ENCODE measurements around the gene IL13. TPM values are rescaled to one million over a fixed set of nuclear protein-coding genes. Genes with fewer than 3 reads are reported as not detected.

Gene IL13
- total RNA-seq, 1 donor from 2014 or later: 231 TPM

- DNase-seq: no peak
- H3K9me3 Mint-ChIP-seq: no peaks in the 10 kb centered on the region
- intact Hi-C loops (cut with micrococcal nuclease): loop anchor here (2.0 kb wide), 1 partner anchor 16 kb away; no protein-coding TSS in a partner anchor
- H3K4me1 Mint-ChIP-seq: peaks cover 23% of the 10 kb centered on the region
- H3K27me3 Mint-ChIP-seq: no peaks in the 10 kb centered on the region
- no peak overlapping the region for H3K4me3 Mint-ChIP-seq
- no peak overlapping the region for H3K27ac Mint-ChIP-seq
- H3K36me3 Mint-ChIP-seq (ENCODE audit: low read depth): peaks cover 44% of the 10 kb centered on the region
These were observed 46.9 kb downstream of the IL13 start for GRCh38 chr5:132704875-132705274.

- no peaks in the 10 kb centered on the region for H3K9me3 Mint-ChIP-seq
- no peaks in the 10 kb centered on the region for H3K27me3 Mint-ChIP-seq
- H3K4me1 Mint-ChIP-seq: peaks cover 17% of the 10 kb centered on the region
- intact Hi-C loops (cut with micrococcal nuclease): no loop called here
- no peak overlapping the region for H3K4me3 Mint-ChIP-seq
- DNase-seq: no peak
- H3K27ac Mint-ChIP-seq: no peak overlapping the region
- H3K36me3 Mint-ChIP-seq (ENCODE audit: low read depth): peaks cover 32% of the 10 kb centered on the region
These were observed 50.7 kb downstream of the IL13 start for GRCh38 chr5:132708645-132709044.

Other genes with a start within 250 kb of the IL13 start
- 167 and 181 TPM in 2 replicates for gene IRF1, start 167.4 kb upstream of the IL13 start, total RNA-seq
- 7.0 and 7.1 TPM in 2 replicates for gene IL5, start 114.7 kb upstream of the IL13 start, total RNA-seq
- gene RAD50, start 101.2 kb upstream of the IL13 start, total RNA-seq: 37.4 and 39.5 TPM in 2 replicates
- gene IL4, start 15.8 kb downstream of the IL13 start, total RNA-seq: 20.5 and 21.2 TPM in 2 replicates
- gene KIF3A, start 79.4 kb downstream of the IL13 start, total RNA-seq: 44.2 and 51.9 TPM in 2 replicates
- gene CCNI2, start 89.3 kb downstream of the IL13 start, total RNA-seq: 39.5 and 42.7 TPM in 2 replicates
- gene SEPTIN8, start 119.1 kb downstream of the IL13 start, total RNA-seq: 43.8 and 45.4 TPM in 2 replicates
- 0.59 and 0.65 TPM in 2 replicates for gene SOWAHA, start 155.1 kb downstream of the IL13 start, total RNA-seq
- 5.3 and 7.4 TPM in 2 replicates for gene SHROOM1, start 172.5 kb downstream of the IL13 start, total RNA-seq
- 0.30 and 0.45 TPM in 2 replicates for gene GDF9, start 208.3 kb downstream of the IL13 start, total RNA-seq
- 454 and 464 TPM in 2 replicates for gene UQCRQ, start 208.5 kb downstream of the IL13 start, total RNA-seq
- 4.7 and 6.0 TPM in 2 replicates for gene LEAP2, start 215.5 kb downstream of the IL13 start, total RNA-seq

All from activated CD4-positive, alpha-beta T cell treated with anti-CD3 and anti-CD28 coated beads, Interleukin-2, amount 10 ng/mL, durations not matched to agents 24 days and 14 days (primary cell).